HG03558 (cell line): Measurements from ENCODE around the gene KCNQ1.
"Not testable (repeated sequence)": the region's sequence is repeated elsewhere in the genome, so short reads cannot be mapped to it uniquely, and the experiment has no call there.

Experiments used
- ATAC-seq: cut with Tn5 transposase; IDR thresholded peaks from one replicate; pipeline ENCODE4 v1.9.1; 2021; ENCODE audit warnings: moderate number of reproducible peaks; ENCODE audit not compliant: unreplicated experiment; ENCODE audit errors: extremely low read depth

KCNQ1 gene

GRCh38 chr11:2489083-2489482, 44.3 kb downstream of the KCNQ1 start:
- ATAC-seq = no peak

- not testable (repeated sequence) for ATAC-seq
These were observed 53.1 kb downstream of the KCNQ1 start for GRCh38 chr11:2497951-2498350.

- ATAC-seq = no peak
These were observed 53.9 kb downstream of the KCNQ1 start for GRCh38 chr11:2498750-2499149.

GRCh38 chr11:2507212-2507901, 62.5 kb downstream of the KCNQ1 start:
- no peak for ATAC-seq

GRCh38 chr11:2507945-2508749, 63.3 kb downstream of the KCNQ1 start:
- ATAC-seq = no peak

GRCh38 chr11:2508793-2509192, 64.0 kb downstream of the KCNQ1 start:
- no peak for ATAC-seq

- ATAC-seq = no peak
These were observed 64.7 kb downstream of the KCNQ1 start for GRCh38 chr11:2509481-2510001.

GRCh38 chr11:2510626-2511402, 66.0 kb downstream of the KCNQ1 start:
- ATAC-seq = no peak

GRCh38 chr11:2511421-2512369, 66.9 kb downstream of the KCNQ1 start:
- no peak for ATAC-seq

- ATAC-seq = no peak
These were observed 67.9 kb downstream of the KCNQ1 start for GRCh38 chr11:2512431-2513407.

GRCh38 chr11:2513441-2513840, 68.6 kb downstream of the KCNQ1 start:
- ATAC-seq = no peak

GRCh38 chr11:2515401-2516275, 70.8 kb downstream of the KCNQ1 start:
- no peak for ATAC-seq

GRCh38 chr11:2516276-2517015, 71.6 kb downstream of the KCNQ1 start:
- ATAC-seq = no peak

GRCh38 chr11:2517016-2517385, 72.2 kb downstream of the KCNQ1 start:
- ATAC-seq = no peak

- no peak for ATAC-seq
These were observed 72.7 kb downstream of the KCNQ1 start for GRCh38 chr11:2517386-2518064.
